Psoas muscle (tissue), 8 donors: ENCODE data around the gene TXNRD3. TPM values are rescaled to one million over a fixed set of nuclear protein-coding genes. Genes with fewer than 3 reads are reported as not detected.

ENCODE experiments used
- ATAC-seq, 4 donors: fragments of 200-7000 bp; cut with Tn5 transposase; one replicate each; pipeline ENCODE4 v1.9.1; 2020; ENCODE audit warnings: moderate library complexity in 3 of 4, mild to moderate bottlenecking in 2 of 4
- DNase-seq, 2 donors: peaks; one replicate each; pipeline ENCODE4 v3.0.0-alpha.2; 2020
- H3K27ac ChIP-seq: fragments of 200-600 bp; one replicate; pipeline ENCODE4 v1.8.0; 2022
- H3K27me3 ChIP-seq, 3 donors: fragments of 200-600 bp in 1 of 3; one replicate each; pipeline versions ENCODE4 v1.6.1 to v1.8.0; 2013 to 2022; ENCODE audit warnings: low read length in 2 of 3, mild to moderate bottlenecking in 2 of 3, moderate library complexity in 1 of 3; ENCODE audit not compliant: insufficient read depth in 3 of 3
- H3K36me3 ChIP-seq, 2 donors: fragments of 200-600 bp in 1 of 2; one replicate each; pipeline versions ENCODE4 v1.6.1 to v1.8.0; 2013 to 2022; ENCODE audit warnings: low read depth in 1 of 2, mild to moderate bottlenecking in 1 of 2, moderate library complexity in 1 of 2; ENCODE audit not compliant: insufficient read depth in 1 of 2
- H3K4me1 ChIP-seq: fragments of 200-600 bp; one replicate; pipeline ENCODE4 v1.8.0; 2022
- H3K4me3 ChIP-seq: fragments of 200-600 bp; one replicate; pipeline ENCODE4 v1.8.0; 2022; ENCODE audit warnings: mild to moderate bottlenecking
- H3K9me3 ChIP-seq: fragments of 200-600 bp; one replicate; pipeline ENCODE4 v1.8.0; 2022
- WGBS, 3 donors: extraction: QIAGEN DNeasy Blood & Tissue Kit; methylation state at CpG; one replicate each; pipeline versions ENCODE4 v1.1.6 to v1.1.7; 2013; 5-methylcytosine and 5-hydroxymethylcytosine counted together
- intact Hi-C, 2 donors: fragments of 100-400 bp; cut with DNase I; formaldehyde crosslinking; loops; one replicate each; pipeline versions ENCODE4 v1.11.0 to v1.14.2; 2022
- polyA plus RNA-seq, 3 donors: library from polyadenylated mRNA; stranded (reverse); fragments of 200-250 nt; gene quantifications; one replicate each; pipeline ENCODE4 v1.2.3, GENCODE V29; 2013
- total RNA-seq, 4 donors: library from RNA; stranded (reverse); fragmentation: NEBNext Ultra II Directional in 2 of 4; extraction: Animal tissue kit (Norgen Biotek cat#: 25700) in 2 of 4; gene quantifications; one replicate each; pipeline versions ENCODE4 v1.2.1 to v1.2.4, GENCODE V29; 2021 to 2023
- TF ChIP-seq, protein P1 (sequence below): fragments of 200-600 bp; IDR thresholded peaks from one replicate; pipeline ENCODE4 v1.8.0; 2022; ENCODE audit warnings: antibody characterized with exemption
- donor health status: healthy with polysubstance abuse.
- donor health status: DM: no; HTN: no; CAD: no; lungs with moderate emphysema.
- donor health status: Bipolar disorder and iron deficiency.
- donor health status: healthy.
- donor health status: DM: yes; HTN: yes; CAD: no.
- donor health status: DM: no; HTN: no; CAD: no.
- donor health status: DM: no; HTN: no; CAD: no.
- donor health status: DM: yes; HTN: yes; CAD: no.

TXNRD3 gene
- total and polyA plus RNA-seq, 7 donors: 1.6 to 9.6 (median 5.0) TPM

DNA sequence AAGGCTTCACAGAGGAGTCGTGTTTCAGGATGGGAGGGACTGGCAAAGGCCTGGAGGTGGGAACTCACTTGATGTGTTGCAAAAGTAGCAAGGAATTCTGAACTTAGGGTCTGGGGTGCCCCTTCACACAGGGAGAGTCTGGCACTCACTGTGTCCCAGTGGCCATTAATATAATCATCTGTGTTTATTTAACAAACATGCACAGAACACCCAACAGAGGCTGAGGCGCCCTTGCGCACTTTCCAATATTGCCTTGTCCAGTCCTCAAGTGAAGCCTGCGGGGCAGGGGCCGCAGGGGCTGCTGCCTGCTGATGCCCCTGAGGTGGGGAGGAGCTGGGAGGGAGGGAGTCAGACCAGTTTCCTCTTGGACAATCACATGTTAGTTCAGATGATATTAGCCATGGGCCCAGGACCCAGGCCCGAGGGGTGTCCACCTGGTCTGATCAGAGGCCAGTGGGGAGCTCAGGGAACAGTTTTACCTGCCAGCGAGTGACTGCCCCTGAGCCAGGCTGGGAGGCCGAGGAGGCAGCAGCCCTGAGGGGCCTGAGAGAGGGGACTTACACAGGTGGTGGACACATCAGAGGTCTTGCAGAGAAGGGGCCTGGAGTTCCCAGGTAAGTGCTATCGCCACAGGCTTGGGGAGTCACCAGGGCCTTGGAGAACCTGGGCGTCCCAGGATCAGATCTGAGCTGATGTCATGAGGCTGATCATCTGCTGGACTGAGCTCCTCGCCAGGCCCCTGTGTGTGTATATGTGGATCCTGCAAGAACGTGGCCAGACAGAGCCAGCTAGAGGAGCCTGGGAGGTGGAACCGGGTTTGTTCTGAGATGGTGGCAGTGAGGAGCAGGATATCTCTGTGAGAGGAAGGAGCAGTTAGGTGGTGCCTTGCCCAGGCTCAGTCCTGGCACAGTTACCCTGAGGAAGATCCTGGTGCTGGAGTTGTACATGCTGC is 13.8 kb upstream of the TXNRD3 start:
- DNase-seq: no peak
- H3K27ac ChIP-seq: no peak overlapping the region
- H3K36me3 ChIP-seq: no peaks in the 10 kb centered on the region
- no peaks in the 10 kb centered on the region for H3K4me1 ChIP-seq
- no peaks in the 10 kb centered on the region for H3K9me3 ChIP-seq
- no peak overlapping the region for H3K4me3 ChIP-seq
- H3K27me3 ChIP-seq: no peaks in the 10 kb centered on the region
- TF ChIP-seq, protein P1, sequence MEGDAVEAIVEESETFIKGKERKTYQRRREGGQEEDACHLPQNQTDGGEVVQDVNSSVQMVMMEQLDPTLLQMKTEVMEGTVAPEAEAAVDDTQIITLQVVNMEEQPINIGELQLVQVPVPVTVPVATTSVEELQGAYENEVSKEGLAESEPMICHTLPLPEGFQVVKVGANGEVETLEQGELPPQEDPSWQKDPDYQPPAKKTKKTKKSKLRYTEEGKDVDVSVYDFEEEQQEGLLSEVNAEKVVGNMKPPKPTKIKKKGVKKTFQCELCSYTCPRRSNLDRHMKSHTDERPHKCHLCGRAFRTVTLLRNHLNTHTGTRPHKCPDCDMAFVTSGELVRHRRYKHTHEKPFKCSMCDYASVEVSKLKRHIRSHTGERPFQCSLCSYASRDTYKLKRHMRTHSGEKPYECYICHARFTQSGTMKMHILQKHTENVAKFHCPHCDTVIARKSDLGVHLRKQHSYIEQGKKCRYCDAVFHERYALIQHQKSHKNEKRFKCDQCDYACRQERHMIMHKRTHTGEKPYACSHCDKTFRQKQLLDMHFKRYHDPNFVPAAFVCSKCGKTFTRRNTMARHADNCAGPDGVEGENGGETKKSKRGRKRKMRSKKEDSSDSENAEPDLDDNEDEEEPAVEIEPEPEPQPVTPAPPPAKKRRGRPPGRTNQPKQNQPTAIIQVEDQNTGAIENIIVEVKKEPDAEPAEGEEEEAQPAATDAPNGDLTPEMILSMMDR: no peak
- ATAC-seq: no peak
- 87 to 94% (median 87%) methylated on average over 12 to 13 of the region's 13 CpGs for WGBS, 3 donors
- intact Hi-C loops: no loop called here

DNA sequence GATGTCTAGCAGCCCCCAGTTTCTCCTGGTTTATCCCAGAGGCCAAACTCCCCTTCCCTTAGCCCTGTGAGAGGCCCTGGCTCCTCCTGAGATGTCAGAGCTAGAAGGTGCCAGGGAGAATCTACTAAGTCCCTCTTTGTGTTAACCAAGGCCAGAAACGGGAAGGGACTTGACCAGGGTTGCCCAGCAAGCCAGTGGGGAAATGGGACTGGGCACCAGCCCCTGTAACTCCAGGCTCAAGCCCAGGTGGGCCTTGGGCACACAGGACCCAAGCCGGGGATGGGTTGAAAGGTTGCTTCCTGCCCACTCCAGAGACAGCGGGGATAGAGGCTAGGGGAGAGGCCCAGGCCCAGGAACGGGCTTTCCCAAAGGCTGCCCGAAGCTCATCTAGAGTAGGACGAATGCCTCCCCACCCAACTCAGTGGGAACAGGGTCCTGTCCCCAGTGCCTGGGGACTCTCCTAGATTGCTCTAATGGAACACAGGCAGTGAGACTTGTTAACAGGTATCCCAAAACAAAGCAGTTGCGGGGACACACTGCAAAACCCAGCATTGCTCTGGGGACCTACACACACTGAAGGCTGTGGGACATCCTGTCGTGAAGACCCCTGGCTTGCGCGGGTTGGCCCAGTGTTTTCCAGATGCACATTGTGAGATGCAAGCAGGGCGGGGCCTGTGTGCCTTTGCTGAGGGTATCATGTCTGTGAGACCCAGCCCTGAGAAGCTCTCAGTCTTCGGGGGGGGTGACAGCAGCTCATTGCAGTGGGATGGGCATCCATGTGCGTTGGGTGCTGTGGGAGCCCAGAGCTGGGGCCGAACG is 12.9 kb upstream of the TXNRD3 start:
- H3K27ac ChIP-seq: no peak overlapping the region
- no peaks in the 10 kb centered on the region for H3K27me3 ChIP-seq
- H3K36me3 ChIP-seq: no peaks in the 10 kb centered on the region
- DNase-seq (no peak), ATAC-seq (no peak)
- TF ChIP-seq, protein P1: no peak
- WGBS, 3 donors: 87 to 88% (median 87%) methylated on average over 15 of the region's 15 CpGs
- H3K4me1 ChIP-seq: no peaks in the 10 kb centered on the region
- H3K4me3 ChIP-seq: no peak overlapping the region
- H3K9me3 ChIP-seq: no peaks in the 10 kb centered on the region
- intact Hi-C loops: no loop called here

DNA sequence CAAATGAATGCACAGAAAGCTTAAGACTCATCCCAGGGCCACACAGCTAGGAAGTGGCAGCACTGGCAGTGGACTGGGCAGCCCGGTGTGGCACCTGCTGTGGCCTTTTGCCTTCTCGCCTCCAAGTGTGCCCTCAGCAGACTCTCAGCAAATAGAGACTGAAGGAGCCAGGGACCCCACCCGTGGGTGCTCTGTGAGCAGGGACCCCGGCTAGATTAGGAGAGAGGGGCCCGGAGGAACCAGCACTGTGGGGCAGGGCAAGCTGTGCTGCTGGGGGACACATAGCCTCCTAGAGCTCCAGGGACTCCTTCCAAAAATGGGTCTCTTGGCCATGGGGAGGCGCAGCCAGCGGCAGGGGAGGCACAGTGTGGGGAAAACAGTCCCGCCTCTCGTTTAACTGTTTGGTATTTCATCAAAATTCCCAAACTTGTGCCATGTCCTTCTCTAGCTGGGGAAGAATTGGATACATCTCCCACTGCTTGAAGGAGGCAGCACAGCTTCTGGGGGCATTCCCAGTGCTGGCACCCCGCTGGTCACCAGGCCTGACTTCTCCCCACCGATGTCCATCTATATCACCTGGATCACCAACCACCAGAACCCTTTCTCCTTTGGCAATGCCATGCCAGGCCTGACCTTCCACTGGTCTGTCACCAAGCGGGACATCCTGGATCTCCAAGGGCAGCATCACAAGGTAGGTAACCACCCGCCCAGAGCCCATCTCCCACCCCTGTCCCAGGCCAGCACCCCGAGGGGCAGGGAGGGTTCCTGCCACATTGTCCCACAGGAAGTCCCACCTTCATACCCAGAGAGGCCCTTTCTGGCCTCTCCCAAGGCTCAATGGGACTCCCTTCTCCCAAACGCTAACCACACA is 12.0 kb upstream of the TXNRD3 start:
- intact Hi-C loops: no loop called here
- ATAC-seq (no peak), DNase-seq (no peak)
- no peaks in the 10 kb centered on the region for H3K36me3 ChIP-seq
- no peaks in the 10 kb centered on the region for H3K4me1 ChIP-seq
- H3K27me3 ChIP-seq: no peaks in the 10 kb centered on the region
- no peaks in the 10 kb centered on the region for H3K9me3 ChIP-seq
- H3K27ac ChIP-seq: no peak overlapping the region
- TF ChIP-seq, protein P1: no peak
- no peak overlapping the region for H3K4me3 ChIP-seq
- 90 to 91% (median 91%) methylated on average over 15 of the region's 15 CpGs for WGBS, 3 donors

DNA sequence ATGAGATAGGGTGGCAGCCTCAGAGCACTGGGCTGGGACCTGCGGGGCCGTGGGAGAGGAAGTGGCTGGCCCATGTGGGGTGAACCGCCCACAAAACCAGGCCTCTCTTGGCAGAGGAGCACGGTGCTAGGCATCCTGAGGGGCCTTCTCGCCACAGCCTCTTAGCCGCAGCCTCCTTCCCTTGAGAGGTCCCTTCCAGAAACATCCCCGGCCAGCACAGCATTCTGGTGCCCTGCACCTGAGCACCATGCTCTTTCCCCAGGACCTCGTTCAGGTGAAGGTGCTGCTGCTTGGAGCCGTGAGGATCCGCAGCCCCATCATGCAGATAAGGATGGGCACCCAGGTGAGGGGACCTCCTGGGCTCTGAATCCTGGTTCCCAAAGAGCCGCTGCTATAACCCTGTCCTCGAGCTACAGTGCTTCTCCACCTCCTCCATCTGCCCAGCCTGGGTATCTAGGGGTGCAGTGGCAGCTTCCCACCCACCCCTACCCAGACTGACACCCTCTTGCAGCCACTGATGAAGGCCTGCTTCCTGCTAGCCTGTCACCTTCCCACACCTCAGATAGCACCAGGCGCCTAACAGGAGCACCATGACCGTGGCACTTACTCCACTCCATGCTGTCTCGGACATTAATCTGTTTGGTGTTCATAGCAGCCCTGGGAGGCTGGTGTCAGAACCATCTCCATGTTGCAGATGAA is 11.2 kb upstream of the TXNRD3 start:
- intact Hi-C loops: no loop called here
- ATAC-seq (no peak), DNase-seq (no peak)
- no peak overlapping the region for H3K4me3 ChIP-seq
- no peak overlapping the region for H3K27ac ChIP-seq
- TF ChIP-seq, protein P1: no peak
- H3K9me3 ChIP-seq: no peaks in the 10 kb centered on the region
- peaks cover 0 to 3% (median 0%) of the 10 kb centered on the region in 3 donors for H3K27me3 ChIP-seq
- H3K4me1 ChIP-seq: no peaks in the 10 kb centered on the region
- no peaks in the 10 kb centered on the region for H3K36me3 ChIP-seq
- 86 to 93% (median 86%) methylated on average over 15 of the region's 15 CpGs for WGBS, 3 donors
